H1 (cell line): ENCODE measurements around the gene CEP120. TPM values are rescaled to one million over a fixed set of nuclear protein-coding genes. Genes with fewer than 3 reads are reported as not detected.

Experiments
- HDAC2 ChIP-seq, 2 experiments: fragments of 300-600 bp in 1 of 2; sonication (generic) in 1 of 2; IDR thresholded peaks; 2 replicates each; pipeline ENCODE4 v1.6.1; 2011 to 2012; ENCODE audit warnings: low read depth in 2 of 2, low read length in 2 of 2, mild to moderate bottlenecking in 2 of 2, moderate library complexity in 2 of 2, borderline replicate concordance in 1 of 2, inconsistent platforms in 1 of 2
- TAF7 ChIP-seq: optimal IDR thresholded peaks from 2 replicates; pipeline ENCODE3; 2011; ENCODE audit warnings: low read depth, mild to moderate bottlenecking, inconsistent platforms, low read length, moderate library complexity, borderline replicate concordance
- polyA plus RNA-seq, 7 experiments: library from polyadenylated mRNA; depleted of rRNA in 3 of 7; stranded (reverse) in 5 of 7; unstranded in 2 of 7; fragments of >200 nt in 5 of 7; fragments of 200-250 nt in 2 of 7; gene quantifications; 1 replicate in 5 of 7; 2 replicates in 1 of 7; 4 replicates in 1 of 7; pipeline versions ENCODE4 v1.2.1 to v1.2.3, GENCODE V29; 2011 to 2013; ENCODE audit warnings: missing spikeins in 2 of 7, mixed read lengths in 2 of 7
- total RNA-seq: library from RNA; stranded (reverse); fragmentation: NEBNext Ultra II Directional; extraction: Animal tissue kit (Norgen Biotek cat#: 25700); gene quantifications from 2 replicates; pipeline ENCODE4 v1.2.1, GENCODE V29; 2021
- TF ChIP-seq, protein P1 (sequence below), 3 experiments: IDR thresholded peaks; 1 replicate in 2 of 3; 2 replicates in 1 of 3; pipeline versions ENCODE4 v1.5.1 to v1.6.1; 2011; ENCODE audit warnings: low read length in 3 of 3, mild to moderate bottlenecking in 3 of 3, inconsistent platforms in 2 of 3, low read depth in 1 of 3, moderate library complexity in 1 of 3; ENCODE audit not compliant: insufficient read depth in 1 of 3; ENCODE audit errors: control extremely low read depth in 1 of 3

CEP120 gene
- total and polyA plus RNA-seq, 2 of the 8 experiments (the other 6 are each of a cell fraction or from before 2014, with no cell fraction given), result 9.3 to 17.9 TPM

DNA sequence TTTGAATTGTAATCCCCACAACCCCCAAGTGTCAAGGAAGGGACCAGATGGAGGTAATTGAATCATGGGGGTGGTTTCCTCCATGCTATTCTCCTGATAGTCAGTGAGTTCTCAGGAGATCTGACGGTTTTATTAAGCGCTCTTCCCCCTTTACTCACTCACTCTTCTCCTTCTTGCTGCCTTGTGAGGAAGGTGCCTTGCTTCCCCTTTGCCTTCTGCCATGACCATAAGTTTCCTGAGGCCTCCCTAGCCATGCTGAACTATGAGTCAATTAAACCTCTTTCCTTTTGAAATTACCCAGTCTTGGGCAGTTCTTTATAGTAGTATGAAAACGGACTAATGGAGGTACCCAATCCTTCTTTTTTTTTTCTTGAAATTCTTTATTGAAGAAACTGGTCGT, 2.2 kb upstream of the CEP120 start (continued):
- TF ChIP-seq HDAC2 (IDR thresholded peaks at IDR 0.05; ENCODE audit: borderline replicate concordance in 1 of 2, low read depth in 2 of 2, low read length in 2 of 2), result no peak
- TF ChIP-seq TAF7, result no peak
- TF ChIP-seq, protein P1, sequence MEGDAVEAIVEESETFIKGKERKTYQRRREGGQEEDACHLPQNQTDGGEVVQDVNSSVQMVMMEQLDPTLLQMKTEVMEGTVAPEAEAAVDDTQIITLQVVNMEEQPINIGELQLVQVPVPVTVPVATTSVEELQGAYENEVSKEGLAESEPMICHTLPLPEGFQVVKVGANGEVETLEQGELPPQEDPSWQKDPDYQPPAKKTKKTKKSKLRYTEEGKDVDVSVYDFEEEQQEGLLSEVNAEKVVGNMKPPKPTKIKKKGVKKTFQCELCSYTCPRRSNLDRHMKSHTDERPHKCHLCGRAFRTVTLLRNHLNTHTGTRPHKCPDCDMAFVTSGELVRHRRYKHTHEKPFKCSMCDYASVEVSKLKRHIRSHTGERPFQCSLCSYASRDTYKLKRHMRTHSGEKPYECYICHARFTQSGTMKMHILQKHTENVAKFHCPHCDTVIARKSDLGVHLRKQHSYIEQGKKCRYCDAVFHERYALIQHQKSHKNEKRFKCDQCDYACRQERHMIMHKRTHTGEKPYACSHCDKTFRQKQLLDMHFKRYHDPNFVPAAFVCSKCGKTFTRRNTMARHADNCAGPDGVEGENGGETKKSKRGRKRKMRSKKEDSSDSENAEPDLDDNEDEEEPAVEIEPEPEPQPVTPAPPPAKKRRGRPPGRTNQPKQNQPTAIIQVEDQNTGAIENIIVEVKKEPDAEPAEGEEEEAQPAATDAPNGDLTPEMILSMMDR (IDR thresholded peaks at IDR 0.05; ENCODE audit: control extremely low read depth in 1 of 3, insufficient read depth in 1 of 3, low read depth in 1 of 3, low read length in 3 of 3), result no peak
- TF ChIP-seq, all 59 proteins: peak for 0
